ENCODE results near the gene UST.
A peak's percentile ranks its signal among the peaks of the same experiment; 100 is the strongest.

Gene UST

GRCh38 chr6:149056777-149057463 lies 310.1 kb downstream of the UST start:
- DNase-seq (ENCODE audit: low read depth in 1 of 2, low spot score in 1 of 2), result no peak

- DNase-seq (ENCODE audit: low read depth in 1 of 2, low spot score in 1 of 2), result no peak
Measured at GRCh38 chr6:149057464-149057840, 310.6 kb downstream of the UST start.

- DNase-seq (ENCODE audit: low read depth in 1 of 2, low spot score in 1 of 2), result no peak
Measured at GRCh38 chr6:149059557-149059956, 312.7 kb downstream of the UST start.

GRCh38 chr6:149060300-149060984 lies 313.6 kb downstream of the UST start:
- DNase-seq (ENCODE audit: low read depth in 1 of 2, low spot score in 1 of 2), result peak in 1 of 2 donors; percentile 19

GRCh38 chr6:149060985-149061760 lies 314.3 kb downstream of the UST start:
- no peak for DNase-seq (ENCODE audit: low read depth in 1 of 2, low spot score in 1 of 2)

GRCh38 chr6:149061930-149062329 lies 315.1 kb downstream of the UST start:
- DNase-seq (ENCODE audit: low read depth in 1 of 2, low spot score in 1 of 2), result no peak

- no peak for DNase-seq (ENCODE audit: low read depth in 1 of 2, low spot score in 1 of 2)
Measured at GRCh38 chr6:149062653-149063348, 316.0 kb downstream of the UST start.

- no peak for DNase-seq (ENCODE audit: low read depth in 1 of 2, low spot score in 1 of 2)
Measured at GRCh38 chr6:149063468-149063867, 316.6 kb downstream of the UST start.

- DNase-seq (ENCODE audit: low read depth in 1 of 2, low spot score in 1 of 2), result no peak
Measured at GRCh38 chr6:149064001-149064659, 317.3 kb downstream of the UST start.

- no peak for DNase-seq (ENCODE audit: low read depth in 1 of 2, low spot score in 1 of 2)
Measured at GRCh38 chr6:149064660-149065015, 317.8 kb downstream of the UST start.

GRCh38 chr6:149065121-149065520 lies 318.3 kb downstream of the UST start:
- no peak for DNase-seq (ENCODE audit: low read depth in 1 of 2, low spot score in 1 of 2)

GRCh38 chr6:149065658-149066556 lies 319.1 kb downstream of the UST start:
- peak in 1 of 2 donors; percentile 34 for DNase-seq (ENCODE audit: low read depth in 1 of 2, low spot score in 1 of 2)

GRCh38 chr6:149071997-149072396 lies 325.2 kb downstream of the UST start:
- no peak for DNase-seq (ENCODE audit: low read depth in 1 of 2, low spot score in 1 of 2)

GRCh38 chr6:149074832-149075258 lies 328.0 kb downstream of the UST start:
- DNase-seq (ENCODE audit: low read depth in 1 of 2, low spot score in 1 of 2), result no peak

GRCh38 chr6:149075616-149076354 lies 329.0 kb downstream of the UST start:
- peak in 1 of 2 donors; percentile 18 for DNase-seq (ENCODE audit: low read depth in 1 of 2, low spot score in 1 of 2)

- DNase-seq (ENCODE audit: low read depth in 1 of 2, low spot score in 1 of 2), result no peak
Measured at GRCh38 chr6:149076355-149076734, 329.5 kb downstream of the UST start.

GRCh38 chr6:149077208-149077607 lies 330.4 kb downstream of the UST start:
- DNase-seq (ENCODE audit: low read depth in 1 of 2, low spot score in 1 of 2), result peak in 1 of 2 donors; percentile 25

GRCh38 chr6:149078211-149078782 lies 331.5 kb downstream of the UST start:
- no peak for DNase-seq (ENCODE audit: low read depth in 1 of 2, low spot score in 1 of 2)

GRCh38 chr6:149079456-149079855 lies 332.6 kb downstream of the UST start:
- no peak for DNase-seq (ENCODE audit: low read depth in 1 of 2, low spot score in 1 of 2)
